ENCODE measurements around the gene AVPR2. TPM values are rescaled to one million over a fixed set of nuclear protein-coding genes. Genes with fewer than 3 reads are reported as not detected.

The AVPR2 gene
- total RNA-seq (2014; rRNA removed; shearing (Covaris generic)): 0.26 and 0.27 TPM in 2 replicates
- polyA plus RNA-seq (2015; cell fraction: cytosol; rRNA removed): 0.07 and 0.22 TPM in 2 replicates
- polyA plus RNA-seq (2015; cell fraction: nucleus; rRNA removed): 0.18 and 0.36 TPM in 2 replicates

GRCh38 chrX:153903991-153904957, at the start of gene AVPR2:
AVPR2 (plus strand) TSS chrX:153904673; CDS start chrX:153905146, 473 bp downstream.
- in situ Hi-C loops (cut with HindIII; ENCODE audit: low pct_unique_long_range_greater_than_20kb, low sequenced_read_pairs): no loop called here

GRCh38 chrX:153854702-153855101, 49.8 kb upstream of the AVPR2 start:
- in situ Hi-C loops (cut with HindIII; ENCODE audit: low pct_unique_long_range_greater_than_20kb, low sequenced_read_pairs): no loop called here
- no peak for DNase-seq (ENCODE audit: low read depth, low spot score)

More at GRCh38 chrX:153903991-153904957, at the start of gene AVPR2:
- DNase-seq (ENCODE audit: low read depth, low spot score): no peak

GRCh38 chrX:153857348-153857903, 47.0 kb upstream of the AVPR2 start:
- in situ Hi-C loops (cut with HindIII; ENCODE audit: low pct_unique_long_range_greater_than_20kb, low sequenced_read_pairs): no loop called here
- DNase-seq (ENCODE audit: low read depth, low spot score): no peak

GRCh38 chrX:153861151-153861550, 43.3 kb upstream of the AVPR2 start:
- in situ Hi-C loops (cut with HindIII; ENCODE audit: low pct_unique_long_range_greater_than_20kb, low sequenced_read_pairs): no loop called here
- no peak for DNase-seq (ENCODE audit: low read depth, low spot score)

- in situ Hi-C loops (cut with HindIII; ENCODE audit: low pct_unique_long_range_greater_than_20kb, low sequenced_read_pairs): no loop called here
Observed at GRCh38 chrX:153861733-153862310, 42.7 kb upstream of the AVPR2 start.

GRCh38 chrX:153862369-153863250, 41.9 kb upstream of the AVPR2 start:
- in situ Hi-C loops (cut with HindIII; ENCODE audit: low pct_unique_long_range_greater_than_20kb, low sequenced_read_pairs): no loop called here
- DNase-seq (ENCODE audit: low read depth, low spot score): no peak

More at GRCh38 chrX:153861733-153862310, 42.7 kb upstream of the AVPR2 start:
- DNase-seq (ENCODE audit: low read depth, low spot score): no peak

GRCh38 chrX:153863251-153863991, 41.1 kb upstream of the AVPR2 start:
- DNase-seq (ENCODE audit: low read depth, low spot score): no peak
- in situ Hi-C loops (cut with HindIII; ENCODE audit: low pct_unique_long_range_greater_than_20kb, low sequenced_read_pairs): no loop called here

- in situ Hi-C loops (cut with HindIII; ENCODE audit: low pct_unique_long_range_greater_than_20kb, low sequenced_read_pairs): no loop called here
- no peak for DNase-seq (ENCODE audit: low read depth, low spot score)
Observed at GRCh38 chrX:153864101-153864500, 40.4 kb upstream of the AVPR2 start.

- in situ Hi-C loops (cut with HindIII; ENCODE audit: low pct_unique_long_range_greater_than_20kb, low sequenced_read_pairs): no loop called here
- DNase-seq (ENCODE audit: low read depth, low spot score): no peak
Observed at GRCh38 chrX:153864561-153865320, 39.7 kb upstream of the AVPR2 start.

GRCh38 chrX:153865321-153865580, 39.2 kb upstream of the AVPR2 start:
- in situ Hi-C loops (cut with HindIII; ENCODE audit: low pct_unique_long_range_greater_than_20kb, low sequenced_read_pairs): no loop called here
- DNase-seq (ENCODE audit: low read depth, low spot score): no peak

GRCh38 chrX:153865685-153866084, 38.8 kb upstream of the AVPR2 start:
- no peak for DNase-seq (ENCODE audit: low read depth, low spot score)
- in situ Hi-C loops (cut with HindIII; ENCODE audit: low pct_unique_long_range_greater_than_20kb, low sequenced_read_pairs): no loop called here

- DNase-seq (ENCODE audit: low read depth, low spot score): no peak
- in situ Hi-C loops (cut with HindIII; ENCODE audit: low pct_unique_long_range_greater_than_20kb, low sequenced_read_pairs): no loop called here
Observed at GRCh38 chrX:153866302-153867019, 38.0 kb upstream of the AVPR2 start.

- no peak for DNase-seq (ENCODE audit: low read depth, low spot score)
- in situ Hi-C loops (cut with HindIII; ENCODE audit: low pct_unique_long_range_greater_than_20kb, low sequenced_read_pairs): no loop called here
Observed at GRCh38 chrX:153867139-153867538, 37.3 kb upstream of the AVPR2 start.

- in situ Hi-C loops (cut with HindIII; ENCODE audit: low pct_unique_long_range_greater_than_20kb, low sequenced_read_pairs): no loop called here
- DNase-seq (ENCODE audit: low read depth, low spot score): no peak
Observed at GRCh38 chrX:153867671-153868070, 36.8 kb upstream of the AVPR2 start.

- no peak for DNase-seq (ENCODE audit: low read depth, low spot score)
- in situ Hi-C loops (cut with HindIII; ENCODE audit: low pct_unique_long_range_greater_than_20kb, low sequenced_read_pairs): no loop called here
Observed at GRCh38 chrX:153868576-153869472, 35.6 kb upstream of the AVPR2 start.
